DOHH2 (cell line): Measurements from ENCODE around the gene KLHL2.
"Not testable (repeated sequence)": the region's sequence is repeated elsewhere in the genome, so short reads cannot be mapped to it uniquely, and the experiment has no call there.

ENCODE experiments used
- H3F3A ChIP-seq: fragments of 200-600 bp; sonication (generic), shearing (Covaris generic); 2 replicates; pipeline ENCODE4 v1.6.0; 2016; ENCODE audit warnings: antibody characterized with exemption, mild to moderate bottlenecking; ENCODE audit not compliant: control insufficient read depth, insufficient read depth
- H3K27ac ChIP-seq: fragments of 200-600 bp; sonication (generic); 2 replicates; pipeline ENCODE4 v1.5.1; 2014; ENCODE audit warnings: low read depth, mild to moderate bottlenecking, low read length, moderate library complexity
- H3K27me3 ChIP-seq: fragments of 200-600 bp; sonication (generic); 2 replicates; pipeline ENCODE4 v1.6.1; 2014; ENCODE audit warnings: mild to moderate bottlenecking, low read length, mixed read lengths; ENCODE audit not compliant: control insufficient read depth
- H3K36me3 ChIP-seq: fragments of 200-600 bp; sonication (generic); 2 replicates; pipeline ENCODE4 v1.6.1; 2014; ENCODE audit warnings: mild to moderate bottlenecking, low read length, moderate library complexity, mixed read lengths; ENCODE audit not compliant: control insufficient read depth
- H3K4me1 ChIP-seq: fragments of 200-600 bp; sonication (generic); 2 replicates; pipeline ENCODE4 v1.6.1; 2014; ENCODE audit warnings: mild to moderate bottlenecking, low read length, mixed read lengths; ENCODE audit not compliant: control insufficient read depth
- H3K4me2 ChIP-seq: fragments of 200-600 bp; sonication (generic); 2 replicates; pipeline ENCODE4 v1.6.0; 2014; ENCODE audit warnings: mild to moderate bottlenecking, low read length, moderate library complexity
- H3K4me3 ChIP-seq: fragments of 200-600 bp; sonication (generic); 2 replicates; pipeline ENCODE4 v1.5.1; 2014; ENCODE audit warnings: mild to moderate bottlenecking, low read length, mixed read lengths
- H3K79me2 ChIP-seq: fragments of 200-600 bp; sonication (generic); 2 replicates; pipeline ENCODE4 v1.6.1; 2014; ENCODE audit warnings: mild to moderate bottlenecking, low read length, mixed read lengths; ENCODE audit not compliant: control insufficient read depth
- H3K9me2 ChIP-seq: fragments of 200-600 bp; sonication (generic); replicated peaks from 2 replicates; pipeline ENCODE4 v1.6.1; 2014; ENCODE audit warnings: mild to moderate bottlenecking, low read length, mixed read lengths; ENCODE audit not compliant: control insufficient read depth
- H3K9me3 ChIP-seq: fragments of 200-600 bp; sonication (generic); 2 replicates; pipeline ENCODE4 v1.6.1; 2014; ENCODE audit warnings: antibody characterized with exemption, low read length, mixed read lengths; ENCODE audit not compliant: control insufficient read depth, insufficient read depth
- H4K20me1 ChIP-seq: fragments of 200-600 bp; sonication (generic); 2 replicates; pipeline ENCODE4 v1.6.0; 2014; ENCODE audit warnings: low read depth, mild to moderate bottlenecking, antibody characterized with exemption, low read length, moderate library complexity; ENCODE audit not compliant: control insufficient read depth, insufficient read depth
- EZH2phosphoT487 ChIP-seq: fragments of 200-600 bp; sonication (generic); IDR thresholded peaks from 2 replicates; pipeline ENCODE4 v1.6.1; 2017; ENCODE audit warnings: borderline replicate concordance, mild to moderate bottlenecking, antibody characterized with exemption, low read length, moderate library complexity, mixed read lengths
- TF ChIP-seq, protein P1 (sequence below): fragments of 200-600 bp; sonication (generic); IDR thresholded peaks from one replicate; pipeline ENCODE4 v1.5.1; 2014; ENCODE audit warnings: antibody characterized with exemption, mild to moderate bottlenecking, low read depth, low read length; ENCODE audit not compliant: poor library complexity, severe bottlenecking

Gene KLHL2

DNA sequence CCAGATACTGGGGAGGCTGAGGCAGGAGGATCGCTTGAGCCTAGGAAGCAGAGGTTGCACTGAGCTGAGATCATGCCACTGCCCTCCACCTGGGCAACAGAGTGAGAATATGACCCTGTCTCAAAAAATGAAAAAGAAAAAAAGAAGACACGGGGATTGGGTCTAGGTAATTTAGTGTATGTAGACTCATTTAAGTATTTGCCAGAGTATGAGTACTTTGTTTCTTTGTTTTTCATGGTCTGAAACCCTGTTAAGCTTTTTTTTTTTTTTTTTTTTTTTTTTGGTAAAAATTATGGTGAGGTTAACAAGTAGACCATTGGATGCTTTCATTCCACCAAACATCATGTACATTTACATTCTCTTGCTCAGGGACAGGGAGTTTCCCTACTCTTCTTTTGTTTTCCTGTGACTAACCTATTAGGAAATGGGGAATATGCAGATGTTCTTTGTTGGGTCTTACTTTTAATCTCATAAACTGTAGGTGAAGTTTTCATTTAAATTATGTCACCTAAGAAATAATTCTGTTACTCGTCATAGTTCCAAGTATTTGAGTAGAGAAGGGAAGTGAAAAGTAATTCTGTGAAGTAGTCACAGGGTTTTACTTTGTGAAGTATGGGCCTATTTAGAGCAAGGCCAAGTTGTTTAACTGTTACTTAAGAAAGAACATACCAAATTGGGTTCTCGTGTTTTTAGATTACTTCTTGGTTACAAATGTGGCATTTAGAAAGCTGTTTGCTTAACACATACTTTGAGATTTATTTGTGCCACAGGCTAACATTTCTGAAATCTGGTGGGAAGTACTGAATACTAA, 25.5 kb downstream of the KLHL2 start:
- H3K4me2 ChIP-seq, H3K27me3 ChIP-seq, H3K27ac ChIP-seq, H3K9me3 ChIP-seq, H3K9me2 ChIP-seq, H3K4me3 ChIP-seq, H4K20me1 ChIP-seq, H3F3A ChIP-seq, H3K79me2 ChIP-seq, H3K4me1 ChIP-seq, H3K36me3 ChIP-seq: not testable (repeated sequence)

DNA sequence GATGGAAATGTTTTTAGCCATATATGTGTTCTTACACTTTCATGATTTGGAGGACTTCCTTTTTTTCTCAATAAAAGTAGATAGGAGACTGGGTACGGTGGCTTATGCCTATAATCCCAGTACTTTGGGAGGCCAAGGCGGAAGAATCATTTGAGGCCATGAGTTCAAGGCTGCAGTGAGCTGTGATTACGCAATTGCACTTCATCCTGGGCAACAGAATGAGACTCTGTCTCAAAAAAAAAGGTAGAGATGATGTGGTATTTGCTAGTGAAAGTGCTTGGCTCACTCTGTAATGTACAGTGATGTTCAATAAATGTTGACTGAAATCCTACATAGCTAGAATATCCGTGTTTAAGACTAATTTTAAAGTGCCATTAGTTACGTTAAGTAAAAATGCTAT, 27.4 kb downstream of the KLHL2 start:
- Histone ChIP-seq H3K9me3 (no peaks in the 10 kb centered on the region), H3F3A (no peaks in the 10 kb centered on the region), H3K79me2 (no peaks in the 10 kb centered on the region), H3K9me2 (no peaks in the 10 kb centered on the region), H3K27ac (no peak overlapping the region), H3K36me3 (peaks cover 6% of the 10 kb centered on the region; the same call in 1 of the 2 replicates), H3K4me2 (no peak overlapping the region), H3K4me3 (no peak overlapping the region), H4K20me1 (no peaks in the 10 kb centered on the region), H3K27me3 (no peaks in the 10 kb centered on the region), H3K4me1 (peaks cover 7% of the 10 kb centered on the region)
- TF ChIP-seq, protein P1, sequence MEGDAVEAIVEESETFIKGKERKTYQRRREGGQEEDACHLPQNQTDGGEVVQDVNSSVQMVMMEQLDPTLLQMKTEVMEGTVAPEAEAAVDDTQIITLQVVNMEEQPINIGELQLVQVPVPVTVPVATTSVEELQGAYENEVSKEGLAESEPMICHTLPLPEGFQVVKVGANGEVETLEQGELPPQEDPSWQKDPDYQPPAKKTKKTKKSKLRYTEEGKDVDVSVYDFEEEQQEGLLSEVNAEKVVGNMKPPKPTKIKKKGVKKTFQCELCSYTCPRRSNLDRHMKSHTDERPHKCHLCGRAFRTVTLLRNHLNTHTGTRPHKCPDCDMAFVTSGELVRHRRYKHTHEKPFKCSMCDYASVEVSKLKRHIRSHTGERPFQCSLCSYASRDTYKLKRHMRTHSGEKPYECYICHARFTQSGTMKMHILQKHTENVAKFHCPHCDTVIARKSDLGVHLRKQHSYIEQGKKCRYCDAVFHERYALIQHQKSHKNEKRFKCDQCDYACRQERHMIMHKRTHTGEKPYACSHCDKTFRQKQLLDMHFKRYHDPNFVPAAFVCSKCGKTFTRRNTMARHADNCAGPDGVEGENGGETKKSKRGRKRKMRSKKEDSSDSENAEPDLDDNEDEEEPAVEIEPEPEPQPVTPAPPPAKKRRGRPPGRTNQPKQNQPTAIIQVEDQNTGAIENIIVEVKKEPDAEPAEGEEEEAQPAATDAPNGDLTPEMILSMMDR = no peak
- TF ChIP-seq EZH2phosphoT487 = no peak

DNA sequence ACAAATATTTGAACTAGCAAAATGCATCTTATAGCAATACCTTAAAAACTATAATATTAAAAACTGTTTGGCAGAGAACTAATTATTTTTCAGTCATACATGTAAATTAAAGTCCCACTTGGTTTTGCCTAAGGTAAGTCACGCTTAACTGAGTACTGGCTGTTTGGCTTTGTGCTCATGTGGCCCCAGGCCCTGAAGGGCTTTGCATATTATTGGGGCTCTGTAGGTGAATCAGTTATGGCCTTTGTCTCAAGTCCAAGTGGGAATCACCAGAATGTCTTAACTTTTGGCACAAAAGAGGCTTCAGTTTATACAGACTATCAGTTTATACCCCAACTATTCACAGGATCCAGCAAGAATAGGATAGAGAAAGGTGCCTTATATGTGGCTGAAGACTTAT, 29.5 kb downstream of the KLHL2 start:
- H3K9me3 ChIP-seq, H3K36me3 ChIP-seq, H3K4me3 ChIP-seq, H3K27me3 ChIP-seq, H3K9me2 ChIP-seq, H3K27ac ChIP-seq, H3K4me2 ChIP-seq, H4K20me1 ChIP-seq, H3K79me2 ChIP-seq, H3K4me1 ChIP-seq, H3F3A ChIP-seq: not testable (repeated sequence)

DNA sequence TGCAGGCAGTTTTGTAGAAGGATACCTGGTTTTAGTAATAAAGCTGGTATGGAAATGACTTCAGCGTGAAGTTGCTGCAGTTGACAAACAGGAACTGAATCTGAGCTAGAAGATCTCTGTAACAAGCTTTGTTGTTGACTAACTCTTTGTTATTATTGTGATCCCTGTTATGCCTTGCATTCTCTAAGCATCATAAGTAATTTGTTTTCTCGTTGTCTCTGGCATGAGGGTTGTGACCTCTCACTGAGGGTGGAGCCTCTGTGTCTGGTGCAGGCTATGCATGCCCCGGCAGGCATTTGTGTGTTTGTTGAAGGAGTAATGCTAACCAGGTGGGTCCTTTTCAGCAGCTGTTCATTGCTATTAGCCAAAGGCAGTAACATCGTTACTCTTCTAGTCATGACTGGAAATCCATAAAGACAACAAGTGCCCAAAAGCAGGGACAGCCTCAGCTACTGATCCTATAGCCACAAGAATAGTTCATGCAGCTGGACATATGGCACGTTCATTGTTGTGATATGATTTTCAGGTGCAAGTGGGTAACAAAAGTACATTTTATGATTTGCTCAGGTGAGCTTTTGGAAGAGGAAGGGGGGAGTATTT, 30.8 kb downstream of the KLHL2 start:
- H3K4me3 ChIP-seq, H3F3A ChIP-seq, H3K9me2 ChIP-seq, H3K27ac ChIP-seq, H3K4me2 ChIP-seq, H3K36me3 ChIP-seq, H3K4me1 ChIP-seq, H3K27me3 ChIP-seq, H3K79me2 ChIP-seq, H4K20me1 ChIP-seq, H3K9me3 ChIP-seq: not testable (repeated sequence)

DNA sequence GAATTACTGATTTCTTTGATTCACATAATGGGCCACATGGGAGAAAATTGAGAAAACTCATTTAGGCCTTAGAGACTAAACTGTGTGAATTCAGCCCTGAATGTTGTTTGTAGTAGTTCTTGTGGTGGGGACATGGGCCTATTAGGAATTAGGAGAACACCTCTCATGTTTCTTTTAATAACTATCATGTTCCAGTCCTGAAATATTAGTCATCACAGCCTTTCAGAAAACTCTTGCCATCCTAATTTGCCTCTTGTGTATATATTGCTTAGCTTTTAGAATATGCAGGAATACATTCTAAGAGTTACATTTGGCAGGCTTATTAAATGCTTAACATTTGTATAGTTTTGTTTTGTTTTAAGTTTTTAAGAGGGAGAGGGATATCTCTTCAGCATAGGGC, 33.4 kb downstream of the KLHL2 start:
- not testable (repeated sequence) for H3F3A ChIP-seq, H3K79me2 ChIP-seq, H3K4me1 ChIP-seq, H4K20me1 ChIP-seq, H3K27me3 ChIP-seq, H3K4me3 ChIP-seq, H3K4me2 ChIP-seq, H3K27ac ChIP-seq, H3K9me3 ChIP-seq, H3K9me2 ChIP-seq, H3K36me3 ChIP-seq

DNA sequence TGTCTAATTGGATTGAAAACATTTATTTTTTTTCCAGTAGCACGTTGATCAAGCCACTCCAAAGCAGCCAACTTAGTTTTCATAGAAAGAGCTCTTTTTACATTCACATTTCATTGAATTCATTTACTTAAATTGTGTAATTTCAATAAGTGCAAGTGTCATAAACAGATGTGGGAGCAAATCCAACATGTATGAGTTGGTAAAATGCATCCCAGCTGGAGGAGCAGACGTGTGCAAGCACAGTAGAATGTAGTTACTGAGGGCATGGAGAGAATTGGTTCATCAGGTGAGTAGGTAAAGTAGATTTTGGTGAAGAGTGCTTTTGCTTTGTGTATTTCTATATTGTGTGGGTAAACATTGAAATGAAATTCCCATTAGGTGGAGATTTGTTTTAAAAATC, 36.8 kb downstream of the KLHL2 start:
- not testable (repeated sequence) for H3K4me3 ChIP-seq, H3K79me2 ChIP-seq, H3K4me2 ChIP-seq, H3K36me3 ChIP-seq, H3K9me2 ChIP-seq, H3K27ac ChIP-seq, H4K20me1 ChIP-seq, H3K27me3 ChIP-seq, H3K4me1 ChIP-seq, H3K9me3 ChIP-seq, H3F3A ChIP-seq

DNA sequence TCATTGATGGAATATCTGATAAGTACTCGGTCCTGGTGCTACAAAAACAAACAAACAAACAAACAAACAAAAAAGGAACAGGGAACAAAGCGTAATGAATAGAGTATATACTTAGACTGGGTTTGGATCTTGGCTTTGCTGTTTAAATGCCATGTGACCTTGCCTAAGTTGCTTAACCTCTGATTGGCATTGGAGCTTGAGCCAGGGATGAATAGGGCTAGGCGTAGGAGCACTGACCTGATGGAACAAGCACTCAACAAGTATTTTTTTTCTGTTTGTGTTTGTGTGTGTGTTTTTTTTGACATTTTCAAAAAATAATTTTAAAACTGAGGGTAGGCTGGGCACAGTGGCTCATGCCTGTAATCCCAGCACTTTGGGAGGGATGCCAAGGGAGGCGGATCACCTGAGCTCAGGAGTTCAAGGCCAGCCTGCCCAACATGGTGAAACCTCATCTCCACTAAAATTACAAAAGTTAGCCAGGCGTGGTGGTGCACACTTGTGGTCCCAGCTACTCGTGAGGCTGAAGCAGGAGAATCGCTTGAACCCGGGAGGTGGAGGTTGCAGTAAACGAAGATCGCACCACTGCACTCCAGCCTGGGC, 37.3 kb downstream of the KLHL2 start:
- H3K4me3 ChIP-seq, H3F3A ChIP-seq, H3K4me1 ChIP-seq, H3K9me2 ChIP-seq, H3K27ac ChIP-seq, H3K9me3 ChIP-seq, H3K79me2 ChIP-seq, H3K36me3 ChIP-seq, H3K27me3 ChIP-seq, H3K4me2 ChIP-seq, H4K20me1 ChIP-seq: not testable (repeated sequence)
